Bronchus fibroblast of lung (primary cell): Measurements from ENCODE around the gene FAM177A1. TPM values are rescaled to one million over a fixed set of nuclear protein-coding genes. Genes with fewer than 3 reads are reported as not detected.

Experiments
- total RNA-seq: library from RNA; depleted of rRNA; stranded (reverse); fragments of >200 nt; gene quantifications from 2 replicates; pipeline ENCODE4 v1.2.3, GENCODE V29; 2015

FAM177A1 gene
- total RNA-seq = 23.0 and 28.7 TPM in 2 replicates

DNA sequence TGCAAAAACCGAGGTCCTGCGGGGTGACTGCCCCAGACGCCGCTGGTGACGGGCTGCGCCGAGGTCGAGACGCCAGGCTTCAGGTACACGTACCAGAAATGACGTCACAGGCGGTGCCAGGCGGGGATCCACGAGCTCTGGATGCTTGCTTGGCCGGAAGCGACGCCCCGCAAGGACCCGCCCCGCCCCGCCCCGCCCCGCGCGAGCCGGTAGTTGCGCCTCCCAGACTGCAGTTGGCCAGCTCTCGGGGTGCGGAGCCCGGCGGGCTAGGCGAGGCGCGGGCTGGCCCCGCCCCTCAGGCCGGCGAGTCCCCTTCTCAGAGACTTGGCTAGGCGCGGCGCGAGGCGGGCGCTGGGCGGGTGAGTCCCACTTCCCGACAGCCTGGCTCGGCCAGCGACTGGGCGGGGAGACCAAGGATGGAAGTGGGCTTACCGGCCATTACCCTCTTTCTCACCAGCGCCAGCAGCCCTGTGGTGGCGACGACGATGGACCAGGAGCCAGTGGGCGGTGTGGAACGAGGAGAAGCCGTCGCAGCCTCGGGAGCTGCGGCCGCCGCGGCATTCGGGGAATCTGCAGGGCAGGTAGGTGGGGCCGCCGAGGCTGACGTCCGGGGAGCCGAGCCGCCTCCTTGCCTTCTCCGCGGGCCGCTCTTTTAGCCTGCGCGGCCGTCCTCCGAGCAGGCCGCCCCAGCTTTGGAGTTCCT is at the start of gene FAM177A1:
FAM177A1 (plus strand) TSS at position 225 of the 703 bp plus-strand sequence; CDS start at position 417, 192 bp downstream.

DNA sequence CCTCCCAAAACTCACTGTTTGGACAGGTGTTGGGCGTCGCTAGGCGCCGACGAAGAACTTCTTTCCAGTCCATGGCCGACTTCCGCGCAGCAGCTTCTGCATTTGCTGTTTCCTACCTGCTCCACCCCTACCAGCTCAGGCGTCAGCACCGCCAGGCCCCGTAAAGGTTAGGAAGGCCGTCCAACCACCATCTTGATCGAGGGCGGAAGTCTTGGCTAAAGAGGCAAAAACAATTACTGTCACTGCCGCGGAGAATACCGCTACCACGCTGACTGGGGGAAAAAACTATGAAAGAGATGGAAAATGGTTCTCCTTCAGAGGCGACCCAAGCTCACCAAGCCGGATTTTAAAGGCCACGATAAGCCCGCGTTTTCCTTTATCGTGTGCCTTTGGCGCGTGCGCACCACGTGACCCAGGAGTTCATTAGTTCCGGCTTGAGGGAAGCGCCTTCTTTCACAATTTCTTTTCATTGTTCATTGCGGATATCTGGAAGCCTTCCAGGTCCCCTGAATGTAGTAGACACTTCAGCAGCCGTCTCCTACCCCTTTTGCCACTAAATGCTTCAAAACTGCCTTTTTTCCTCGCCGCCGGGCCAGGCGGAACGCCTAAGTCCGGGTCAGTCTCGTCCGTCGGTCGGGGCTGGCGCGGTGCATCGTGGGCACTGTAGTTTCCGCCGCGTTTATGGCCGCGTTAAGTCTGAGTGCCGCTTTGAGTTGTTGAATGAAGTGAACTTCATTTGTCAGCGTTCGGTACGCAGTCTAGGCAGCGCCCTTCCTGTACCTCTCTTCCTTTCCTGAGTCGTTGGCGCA is 76.0 kb downstream of the FAM177A1 start, which contains the start of the genes PPP2R3C and PRORP:
PPP2R3C (minus strand) TSS at position 104 of the 809 bp plus-strand sequence; CDS start at position 73, 31 bp downstream.
PRORP (plus strand) TSS at position 666 of the 809 bp plus-strand sequence. CDS start 694 bp downstream, outside the sequence.

Other genes with a start within 250 kb of the FAM177A1 start
- 16.2 and 23.7 TPM in 2 replicates for gene BAZ1A, start 170.9 kb upstream of the FAM177A1 start, total RNA-seq
- 49.7 and 59.7 TPM in 2 replicates for gene SRP54, start 63.3 kb upstream of the FAM177A1 start, total RNA-seq
- gene PPP2R3C, start 75.7 kb downstream of the FAM177A1 start, total RNA-seq = 21.4 and 28.9 TPM in 2 replicates
- 29.7 and 29.8 TPM in 2 replicates for gene PRORP, start 76.3 kb downstream of the FAM177A1 start, total RNA-seq
- 239 and 249 TPM in 2 replicates for gene PSMA6, start 246.1 kb downstream of the FAM177A1 start, total RNA-seq